Measurements from ENCODE around the gene TAS1R1. TPM values are rescaled to one million over a fixed set of nuclear protein-coding genes. Genes with fewer than 3 reads are reported as not detected.

The TAS1R1 gene
- total and polyA plus RNA-seq, 9 of the 15 experiments (the other 6 are each of a cell fraction or from before 2014, with no cell fraction given): 0.06 TPM; not detected in 8

GRCh38 chr1:6614929-6615785, 60.0 kb downstream of the TAS1R1 start (continued):
- no peak for TF ChIP-seq MLLT1 (IDR thresholded peaks at IDR 0.05)
- TF ChIP-seq SMARCA5 (IDR thresholded peaks at IDR 0.05): no peak
- peak; percentile 53 for TF ChIP-seq TEAD4 (IDR thresholded peaks at IDR 0.05; ENCODE audit: low read length)
- TF ChIP-seq TEAD4 (CRISPR knock-in tag; IDR thresholded peaks at IDR 0.05; ENCODE audit: borderline replicate concordance): no peak
- TF ChIP-seq GATA2 (CRISPR knock-in tag; IDR thresholded peaks at IDR 0.05): no peak
- no peak for TF ChIP-seq ZNF24 (IDR thresholded peaks at IDR 0.05)
- peak; percentile 28; the same call in 1 of the 2 replicates for TF ChIP-seq CXXC5 (CRISPR knock-in tag; IDR thresholded peaks at IDR 0.05)
- TF ChIP-seq EGR1 (conservative IDR thresholded peaks at IDR 0.05): peak; percentile 92
- peak; percentile 75; a peak in 2 of 4 replicates for TF ChIP-seq UBTF (IDR thresholded peaks at IDR 0.05; ENCODE audit: borderline replicate concordance in 1 of 2, low read depth in 2 of 2, low read length in 2 of 2)
- 0 out of 2 replicates have a peak, but pooled peaks have one; percentile 24 for TF ChIP-seq MAX (CRISPR knock-in tag; IDR thresholded peaks at IDR 0.05)
- 0 out of 4 replicates have a peak, but pooled peaks of 1 of the 2 experiments have one; percentile 18 for TF ChIP-seq MNT (conservative IDR thresholded peaks at IDR 0.05)
- TF ChIP-seq RB1 (IDR thresholded peaks at IDR 0.05; ENCODE audit: low read depth): 0 out of 2 replicates have a peak, but pooled peaks have one; percentile 26
- TF ChIP-seq RBBP5 (IDR thresholded peaks at IDR 0.05; ENCODE audit: borderline replicate concordance, insufficient read depth, low read length, poor library complexity, severe bottlenecking): peak; percentile 85
- TF ChIP-seq PHF8 (IDR thresholded peaks at IDR 0.05; ENCODE audit: borderline replicate concordance, low read length): peak; percentile 24; the same call in 1 of the 2 replicates
- no peak for TF ChIP-seq ZKSCAN8 (CRISPR knock-in tag; IDR thresholded peaks at IDR 0.05)
- peak; percentile 71 for TF ChIP-seq POLR2G (IDR thresholded peaks at IDR 0.05; ENCODE audit: low read depth, low read length)
- TF ChIP-seq GABPB1 (CRISPR knock-in tag; IDR thresholded peaks at IDR 0.05): peak; percentile 23; the same call in 1 of the 2 replicates
- no peak for TF ChIP-seq RBM34 (IDR thresholded peaks at IDR 0.05; ENCODE audit: borderline replicate concordance, insufficient read depth, low read length)
- TF ChIP-seq NR4A1 (CRISPR knock-in tag; IDR thresholded peaks at IDR 0.05): no peak
- no peak for TF ChIP-seq NR4A1 (tag; IDR thresholded peaks at IDR 0.05)
- TF ChIP-seq ZBTB1 (CRISPR knock-in tag; IDR thresholded peaks at IDR 0.05; ENCODE audit: borderline replicate concordance, low read depth): peak; percentile 70
